HL-60 (cell line): ENCODE data around the gene PAX1.

ENCODE experiments used
- GABPA ChIP-seq: IDR thresholded peaks from 2 replicates; pipeline ENCODE4 v1.6.1; 2012; ENCODE audit warnings: low read depth
- POLR2AphosphoS5 ChIP-seq: IDR thresholded peaks from 2 replicates; pipeline ENCODE4 v1.6.1; 2012; ENCODE audit warnings: low read depth
- REST ChIP-seq: IDR thresholded peaks from 2 replicates; pipeline ENCODE4 v1.6.1; 2012; ENCODE audit warnings: low read depth; ENCODE audit not compliant: insufficient replicate concordance
- TF ChIP-seq, protein P1 (sequence below): IDR thresholded peaks from one replicate; pipeline ENCODE4 v1.5.1; 2011; ENCODE audit warnings: low read length, control low read depth, inconsistent platforms; ENCODE audit not compliant: insufficient read depth

DNA sequence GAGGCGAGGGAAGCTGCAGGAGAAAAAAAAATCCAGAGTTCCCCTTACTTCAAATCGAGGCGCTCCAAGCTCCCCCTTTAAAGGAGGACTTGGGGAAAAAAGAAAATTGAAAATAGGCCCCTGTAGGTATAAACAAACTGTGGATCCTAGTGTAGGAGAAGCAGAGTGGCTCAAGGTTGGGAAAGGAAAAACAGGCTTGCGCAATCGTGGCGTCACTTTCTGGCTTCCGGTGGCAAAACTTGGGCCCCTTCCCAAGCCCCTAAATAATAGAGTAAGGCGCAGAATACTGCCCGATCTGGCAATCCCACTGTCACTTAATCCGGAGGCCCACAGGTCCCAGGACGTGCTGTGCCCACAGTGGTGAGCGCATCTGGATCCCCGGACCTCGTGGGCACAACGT lies 8.0 kb downstream of the PAX1 start:
- TF ChIP-seq, protein P1, sequence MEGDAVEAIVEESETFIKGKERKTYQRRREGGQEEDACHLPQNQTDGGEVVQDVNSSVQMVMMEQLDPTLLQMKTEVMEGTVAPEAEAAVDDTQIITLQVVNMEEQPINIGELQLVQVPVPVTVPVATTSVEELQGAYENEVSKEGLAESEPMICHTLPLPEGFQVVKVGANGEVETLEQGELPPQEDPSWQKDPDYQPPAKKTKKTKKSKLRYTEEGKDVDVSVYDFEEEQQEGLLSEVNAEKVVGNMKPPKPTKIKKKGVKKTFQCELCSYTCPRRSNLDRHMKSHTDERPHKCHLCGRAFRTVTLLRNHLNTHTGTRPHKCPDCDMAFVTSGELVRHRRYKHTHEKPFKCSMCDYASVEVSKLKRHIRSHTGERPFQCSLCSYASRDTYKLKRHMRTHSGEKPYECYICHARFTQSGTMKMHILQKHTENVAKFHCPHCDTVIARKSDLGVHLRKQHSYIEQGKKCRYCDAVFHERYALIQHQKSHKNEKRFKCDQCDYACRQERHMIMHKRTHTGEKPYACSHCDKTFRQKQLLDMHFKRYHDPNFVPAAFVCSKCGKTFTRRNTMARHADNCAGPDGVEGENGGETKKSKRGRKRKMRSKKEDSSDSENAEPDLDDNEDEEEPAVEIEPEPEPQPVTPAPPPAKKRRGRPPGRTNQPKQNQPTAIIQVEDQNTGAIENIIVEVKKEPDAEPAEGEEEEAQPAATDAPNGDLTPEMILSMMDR = no peak
- no peak for TF ChIP-seq REST
- no peak for TF ChIP-seq POLR2AphosphoS5
- no peak for TF ChIP-seq GABPA
